Muscle of leg (tissue), 11 donors: ENCODE measurements around the gene BICRA. TPM values are rescaled to one million over a fixed set of nuclear protein-coding genes. Genes with fewer than 3 reads are reported as not detected.
"Not testable (repeated sequence)": the region's sequence is repeated elsewhere in the genome, so short reads cannot be mapped to it uniquely, and the experiment has no call there.

ENCODE experiments used
- DNase-seq: peaks from one replicate; pipeline ENCODE4 v3.0.0; 2013
- H3K27ac ChIP-seq: one replicate; pipeline ENCODE4 v1.5.1; 2013; ENCODE audit warnings: mild to moderate bottlenecking, low read length, control low read depth
- H3K27me3 ChIP-seq: one replicate; pipeline ENCODE4 v1.6.1; 2013; ENCODE audit warnings: low read length; ENCODE audit not compliant: control insufficient read depth, insufficient read depth
- H3K36me3 ChIP-seq: one replicate; pipeline ENCODE4 v1.6.1; 2013; ENCODE audit warnings: low read length; ENCODE audit not compliant: control insufficient read depth, insufficient read depth
- H3K4me1 ChIP-seq: one replicate; pipeline ENCODE4 v1.6.1; 2013; ENCODE audit warnings: low read length; ENCODE audit not compliant: control insufficient read depth, insufficient read depth
- H3K4me3 ChIP-seq: one replicate; pipeline ENCODE4 v1.5.1; 2013; ENCODE audit warnings: low read length, control low read depth
- H3K9me3 ChIP-seq: replicated peaks from 2 replicates; pipeline ENCODE4 v1.6.1; 2013; ENCODE audit warnings: low read depth, low read length; ENCODE audit not compliant: control insufficient read depth
- WGBS: methylation state at CpG from one replicate; pipeline ENCODE4 v1.1.5; 2013; ENCODE audit warnings: missing lambda C conversion rate; ENCODE audit not compliant: insufficient coverage; 5-methylcytosine and 5-hydroxymethylcytosine counted together
- polyA plus RNA-seq, 8 donors: library from polyadenylated mRNA; unstranded; fragments of 120-200 nt; gene quantifications; one replicate each; pipeline versions ENCODE4 v1.2.1 to v1.2.3, GENCODE V29; 2013; ENCODE audit warnings: inconsistent platforms in 1 of 8, low replicate concordance in 1 of 8; ENCODE audit not compliant: insufficient read length in 8 of 8, insufficient read depth in 1 of 8
- total RNA-seq: library from RNA; stranded (reverse); fragments of 120-200 nt; gene quantifications from one replicate; pipeline ENCODE4 v1.2.4, GENCODE V29; 2013

Gene BICRA
- total and polyA plus RNA-seq, 9 donors: 3.1 to 14.3 (median 10.7) TPM

GRCh38 chr19:47581605-47582319 lies 27.2 kb upstream of the BICRA start:
- DNase-seq: no peak
- 57% methylated on average over 5 of the region's 6 CpGs for WGBS
- Histone ChIP-seq H3K36me3 (no peaks in the 10 kb centered on the region), H3K4me3 (no peak overlapping the region), H3K4me1 (no peaks in the 10 kb centered on the region), H3K27ac (no peak overlapping the region), H3K27me3 (no peaks in the 10 kb centered on the region), H3K9me3 (peaks cover 10% of the 10 kb centered on the region)

- Histone ChIP-seq H3K4me3 (no peak overlapping the region), H3K9me3 (peaks cover 10% of the 10 kb centered on the region), H3K27me3 (no peaks in the 10 kb centered on the region), H3K36me3 (no peaks in the 10 kb centered on the region), H3K4me1 (no peaks in the 10 kb centered on the region), H3K27ac (no peak overlapping the region)
- DNase-seq: no peak
- no CpG with 5 or more reads among the region's 6 CpGs for WGBS
These were observed 26.5 kb upstream of the BICRA start for GRCh38 chr19:47582320-47582909.

- H3K27ac ChIP-seq, H3K4me3 ChIP-seq, DNase-seq, H3K27me3 ChIP-seq, H3K36me3 ChIP-seq, H3K4me1 ChIP-seq: not testable (repeated sequence)
- 90% methylated on average over 1 of the region's 1 CpG for WGBS
- H3K9me3 ChIP-seq: peaks cover 10% of the 10 kb centered on the region
These were observed 25.8 kb upstream of the BICRA start for GRCh38 chr19:47583161-47583560.

GRCh38 chr19:47587295-47587694 lies 21.6 kb upstream of the BICRA start:
- no peaks in the 10 kb centered on the region for H3K4me1 ChIP-seq
- H3K27me3 ChIP-seq: no peaks in the 10 kb centered on the region
- DNase-seq: no peak
- 82% methylated on average over 2 of the region's 4 CpGs for WGBS
- H3K27ac ChIP-seq: no peak overlapping the region
- H3K4me3 ChIP-seq: no peak overlapping the region
- H3K9me3 ChIP-seq: peaks cover 7% of the 10 kb centered on the region
- H3K36me3 ChIP-seq: no peaks in the 10 kb centered on the region

DNA sequence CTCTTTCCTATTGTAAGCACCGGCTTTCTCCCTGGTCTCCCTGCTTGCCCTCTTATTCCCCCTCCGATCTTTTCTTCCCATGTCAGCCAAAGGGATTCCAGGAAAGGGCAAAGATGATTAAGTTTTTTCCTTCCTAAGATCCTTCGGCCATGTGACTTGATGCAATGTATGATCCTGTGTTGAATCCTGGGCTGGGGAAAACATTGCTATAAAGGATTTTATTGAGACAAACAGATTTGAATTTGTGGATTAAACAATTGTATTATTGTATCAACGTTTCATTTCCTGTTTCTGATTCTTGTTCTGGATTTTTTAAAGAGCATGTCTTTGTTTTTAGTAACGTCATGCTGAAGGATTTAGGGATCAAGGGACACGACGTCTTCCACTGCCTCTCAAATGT lies 19.1 kb upstream of the BICRA start:
- Histone ChIP-seq H3K27ac (no peak overlapping the region), H3K36me3 (no peaks in the 10 kb centered on the region), H3K4me3 (no peak overlapping the region), H3K9me3 (peaks cover 7% of the 10 kb centered on the region), H3K4me1 (no peaks in the 10 kb centered on the region), H3K27me3 (no peaks in the 10 kb centered on the region)
- DNase-seq: no peak
- no CpG with 5 or more reads among the region's 7 CpGs for WGBS

DNA sequence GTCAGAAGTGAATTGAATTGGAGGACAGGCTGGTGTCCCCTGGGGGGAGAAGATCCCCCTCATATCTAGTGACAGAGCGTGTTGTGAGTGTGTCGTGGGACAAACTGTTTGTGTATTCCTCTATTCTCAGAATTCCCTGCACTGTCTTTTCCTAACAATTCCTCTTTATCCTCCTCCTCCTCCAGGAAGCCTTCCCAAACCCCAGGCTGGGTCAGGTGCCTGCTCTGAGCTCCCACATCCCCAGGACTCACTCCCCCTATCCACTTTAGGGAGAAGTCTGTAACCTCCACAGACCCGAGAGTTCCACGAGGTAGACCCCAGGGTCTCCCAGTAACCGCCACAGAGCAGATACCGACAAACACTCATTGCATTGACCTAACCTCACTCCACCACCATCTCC lies 15.1 kb upstream of the BICRA start:
- 92% methylated on average over 4 of the region's 6 CpGs for WGBS
- Histone ChIP-seq H3K4me3 (no peak overlapping the region), H3K4me1 (peaks cover 4% of the 10 kb centered on the region), H3K27ac (no peak overlapping the region), H3K36me3 (no peaks in the 10 kb centered on the region), H3K9me3 (no peaks in the 10 kb centered on the region), H3K27me3 (no peaks in the 10 kb centered on the region)
- DNase-seq: no peak

- Histone ChIP-seq H3K36me3 (no peaks in the 10 kb centered on the region), H3K9me3 (no peaks in the 10 kb centered on the region), H3K4me1 (peaks cover 10% of the 10 kb centered on the region), H3K27me3 (no peaks in the 10 kb centered on the region), H3K27ac (no peak overlapping the region), H3K4me3 (no peak overlapping the region)
- WGBS: no CpG with 5 or more reads among the region's 6 CpGs
- no peak for DNase-seq
These were observed 13.0 kb upstream of the BICRA start for GRCh38 chr19:47595944-47596343.

DNA sequence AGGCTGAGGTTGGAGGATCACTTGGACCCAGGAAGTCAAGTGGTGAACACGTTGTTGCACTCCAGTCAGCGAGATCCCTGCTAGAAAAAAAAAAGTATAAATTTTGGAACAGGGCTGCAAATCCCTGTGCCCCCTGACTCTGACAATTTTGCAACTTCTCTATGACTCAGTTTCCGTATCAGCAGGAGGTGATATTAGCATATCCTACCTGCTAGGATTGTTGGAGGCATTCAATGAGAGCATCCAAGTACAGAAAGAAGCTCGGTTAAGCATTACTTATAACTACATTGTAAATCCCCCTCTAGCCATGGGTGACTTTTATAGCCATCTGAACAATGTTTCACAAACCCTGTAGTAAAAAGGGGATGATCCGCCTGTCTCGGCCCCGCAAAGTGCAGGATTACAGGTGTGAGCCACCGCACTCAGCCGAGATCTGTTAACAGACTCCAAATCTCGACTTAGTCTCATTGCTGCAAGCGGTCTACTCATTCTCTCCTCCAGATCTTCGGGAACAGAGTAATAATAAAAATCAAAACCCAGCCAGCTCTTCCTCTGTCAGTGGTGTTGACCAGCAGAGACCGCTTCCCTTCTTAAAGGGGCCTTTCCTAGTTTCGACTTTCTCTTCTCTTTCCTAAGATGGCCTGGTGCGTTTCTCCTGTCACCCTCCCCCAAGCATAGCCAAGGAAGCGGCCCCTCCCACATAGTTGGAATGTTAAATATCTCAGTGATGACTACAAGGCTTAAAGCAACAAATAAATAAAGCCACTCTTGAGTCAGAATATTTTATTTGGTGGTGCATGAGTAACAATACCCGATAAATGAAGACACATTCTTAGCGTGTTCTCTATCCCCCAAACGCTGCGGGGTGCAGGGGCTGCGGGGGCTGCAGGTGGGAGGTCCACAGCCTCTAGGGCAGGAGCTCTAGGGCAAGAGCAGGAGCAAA lies 10.3 kb upstream of the BICRA start:
- WGBS: 10% methylated on average over 11 of the region's 21 CpGs
- H3K9me3 ChIP-seq: no peaks in the 10 kb centered on the region
- peak overlapping the region; percentile 14 for H3K4me3 ChIP-seq
- peak; percentile 76 for DNase-seq
- H3K4me1 ChIP-seq: peaks cover 11% of the 10 kb centered on the region
- no peaks in the 10 kb centered on the region for H3K27me3 ChIP-seq
- H3K27ac ChIP-seq: peak overlapping the region; percentile 9
- no peaks in the 10 kb centered on the region for H3K36me3 ChIP-seq

DNA sequence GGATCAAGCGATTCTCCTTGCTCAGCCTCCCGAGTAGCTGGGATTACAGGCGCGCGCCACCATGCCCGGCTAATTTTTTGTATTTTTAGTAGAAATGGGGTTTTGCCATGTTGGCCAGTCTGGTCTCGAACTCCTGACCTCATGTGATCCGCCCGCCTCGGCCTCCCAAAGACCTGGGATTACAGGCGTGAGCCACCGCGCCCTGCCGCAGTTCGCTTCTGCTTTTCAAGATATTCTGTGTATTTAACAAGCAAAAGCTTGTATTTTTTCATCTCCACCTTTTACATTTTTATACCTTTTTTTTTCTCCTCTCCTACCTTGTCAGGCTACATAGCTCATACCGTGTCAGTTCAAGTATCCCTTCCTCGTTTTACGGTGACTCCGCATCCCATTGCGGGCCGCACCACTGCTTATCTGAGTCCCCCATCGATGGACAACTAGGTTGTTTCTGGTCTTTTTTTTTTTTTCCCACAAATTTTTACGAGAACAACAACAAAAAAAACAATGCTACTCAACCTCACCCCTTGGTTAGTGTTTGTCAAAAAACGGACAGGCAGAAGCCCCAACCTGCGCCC lies 9.2 kb upstream of the BICRA start:
- Histone ChIP-seq H3K27ac (peak overlapping the region; percentile 60), H3K4me1 (peaks cover 11% of the 10 kb centered on the region), H3K4me3 (peak overlapping the region; percentile 51)
- not testable (repeated sequence) for H3K9me3 ChIP-seq, DNase-seq, H3K36me3 ChIP-seq, H3K27me3 ChIP-seq
- WGBS: 30% methylated on average over 19 of the region's 25 CpGs
